Stimulated activated CD8-positive, alpha-beta memory T cell treated with anti-CD3 and anti-CD28 coated beads, Interleukin-7, amount 100 ng/mL, for 1 hour (primary cell): ENCODE results near the gene PARVG.

Source experiments
- DNase-seq, 2 donors: peaks; one replicate each; pipeline ENCODE4 v3.0.0-alpha.2; 2020; ENCODE audit warnings: low read depth in 2 of 2

The PARVG gene

GRCh38 chr22:44195189-44195871, 14.6 kb downstream of the PARVG start:
- no peak for DNase-seq

GRCh38 chr22:44196241-44196640, 15.5 kb downstream of the PARVG start:
- no peak for DNase-seq

GRCh38 chr22:44196731-44197131, 16.0 kb downstream of the PARVG start:
- DNase-seq = no peak

GRCh38 chr22:44197271-44197670, 16.5 kb downstream of the PARVG start:
- no peak for DNase-seq

- no peak for DNase-seq
Observed at GRCh38 chr22:44199164-44199563, 18.4 kb downstream of the PARVG start.

- no peak for DNase-seq
Observed at GRCh38 chr22:44199866-44200265, 19.1 kb downstream of the PARVG start.

GRCh38 chr22:44200451-44200850, 19.7 kb downstream of the PARVG start:
- DNase-seq = no peak

- DNase-seq = no peak
Observed at GRCh38 chr22:44200855-44201550, 20.3 kb downstream of the PARVG start.

GRCh38 chr22:44201665-44202064, 20.9 kb downstream of the PARVG start:
- DNase-seq = no peak

- no peak for DNase-seq
Observed at GRCh38 chr22:44202261-44202789, 21.6 kb downstream of the PARVG start.

GRCh38 chr22:44203203-44203602, 22.5 kb downstream of the PARVG start:
- DNase-seq = no peak

GRCh38 chr22:44204739-44205515, 24.2 kb downstream of the PARVG start:
- DNase-seq = no peak

GRCh38 chr22:44205516-44206329, 25.0 kb downstream of the PARVG start:
- DNase-seq = no peak

GRCh38 chr22:44206330-44206645, 25.6 kb downstream of the PARVG start:
- DNase-seq = no peak

GRCh38 chr22:44206696-44207095, 26.0 kb downstream of the PARVG start:
- no peak for DNase-seq

- DNase-seq = no peak
Observed at GRCh38 chr22:44207173-44207980, 26.7 kb downstream of the PARVG start.

- DNase-seq = no peak
Observed at GRCh38 chr22:44207981-44208317, 27.2 kb downstream of the PARVG start.

- no peak for DNase-seq
Observed at GRCh38 chr22:44209343-44209742, 28.6 kb downstream of the PARVG start.

GRCh38 chr22:44210722-44211121, 30.0 kb downstream of the PARVG start:
- no peak for DNase-seq

GRCh38 chr22:44211256-44211945, 30.7 kb downstream of the PARVG start:
- DNase-seq = no peak
